ENCODE results near the gene CDHR3. TPM values are rescaled to one million over a fixed set of nuclear protein-coding genes. Genes with fewer than 3 reads are reported as not detected.

The CDHR3 gene
- total RNA-seq, 1 donor from 2014 or later = 0.75 TPM

- DNase-seq (peak; percentile 57), ATAC-seq (ENCODE audit: low read depth) (peak; percentile 87)
- no peaks in the 10 kb centered on the region for H3K36me3 Mint-ChIP-seq (ENCODE audit: low read depth)
- H3K27ac Mint-ChIP-seq = peak overlapping the region; percentile 98
- peaks cover 100% of the 10 kb centered on the region for H3K4me1 Mint-ChIP-seq
- CTCF ChIA-PET = interaction anchor here (1.0 to 14.1 kb wide), 7 partner anchors 10 to 83 kb away, joined by 3 to 152 read pairs (median 8); partner anchors contain the start of gene SYPL1
- intact Hi-C loops (cut with micrococcal nuclease) = loop anchor here (1.0 to 10.0 kb wide), 7 partner anchors 10 to 1563 kb away; partner anchors contain the start of gene SYPL1
- TF ChIP-seq, protein P1, sequence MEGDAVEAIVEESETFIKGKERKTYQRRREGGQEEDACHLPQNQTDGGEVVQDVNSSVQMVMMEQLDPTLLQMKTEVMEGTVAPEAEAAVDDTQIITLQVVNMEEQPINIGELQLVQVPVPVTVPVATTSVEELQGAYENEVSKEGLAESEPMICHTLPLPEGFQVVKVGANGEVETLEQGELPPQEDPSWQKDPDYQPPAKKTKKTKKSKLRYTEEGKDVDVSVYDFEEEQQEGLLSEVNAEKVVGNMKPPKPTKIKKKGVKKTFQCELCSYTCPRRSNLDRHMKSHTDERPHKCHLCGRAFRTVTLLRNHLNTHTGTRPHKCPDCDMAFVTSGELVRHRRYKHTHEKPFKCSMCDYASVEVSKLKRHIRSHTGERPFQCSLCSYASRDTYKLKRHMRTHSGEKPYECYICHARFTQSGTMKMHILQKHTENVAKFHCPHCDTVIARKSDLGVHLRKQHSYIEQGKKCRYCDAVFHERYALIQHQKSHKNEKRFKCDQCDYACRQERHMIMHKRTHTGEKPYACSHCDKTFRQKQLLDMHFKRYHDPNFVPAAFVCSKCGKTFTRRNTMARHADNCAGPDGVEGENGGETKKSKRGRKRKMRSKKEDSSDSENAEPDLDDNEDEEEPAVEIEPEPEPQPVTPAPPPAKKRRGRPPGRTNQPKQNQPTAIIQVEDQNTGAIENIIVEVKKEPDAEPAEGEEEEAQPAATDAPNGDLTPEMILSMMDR (IDR thresholded peaks at IDR 0.05) = no peak
- POLR2A ChIA-PET = interaction anchor here (0.5 to 12.3 kb wide), 18 partner anchors 12 to 1075 kb away, joined by 3 to 402 read pairs (median 6); partner anchors contain the start of genes NAMPT and SYPL1
- no peaks in the 10 kb centered on the region for H3K27me3 Mint-ChIP-seq
- H3K9me3 Mint-ChIP-seq = no peaks in the 10 kb centered on the region
- H3K4me3 Mint-ChIP-seq = peak overlapping the region; percentile 73
Measured at GRCh38 chr7:106071356-106071998, 108.4 kb downstream of the CDHR3 start.

DNA sequence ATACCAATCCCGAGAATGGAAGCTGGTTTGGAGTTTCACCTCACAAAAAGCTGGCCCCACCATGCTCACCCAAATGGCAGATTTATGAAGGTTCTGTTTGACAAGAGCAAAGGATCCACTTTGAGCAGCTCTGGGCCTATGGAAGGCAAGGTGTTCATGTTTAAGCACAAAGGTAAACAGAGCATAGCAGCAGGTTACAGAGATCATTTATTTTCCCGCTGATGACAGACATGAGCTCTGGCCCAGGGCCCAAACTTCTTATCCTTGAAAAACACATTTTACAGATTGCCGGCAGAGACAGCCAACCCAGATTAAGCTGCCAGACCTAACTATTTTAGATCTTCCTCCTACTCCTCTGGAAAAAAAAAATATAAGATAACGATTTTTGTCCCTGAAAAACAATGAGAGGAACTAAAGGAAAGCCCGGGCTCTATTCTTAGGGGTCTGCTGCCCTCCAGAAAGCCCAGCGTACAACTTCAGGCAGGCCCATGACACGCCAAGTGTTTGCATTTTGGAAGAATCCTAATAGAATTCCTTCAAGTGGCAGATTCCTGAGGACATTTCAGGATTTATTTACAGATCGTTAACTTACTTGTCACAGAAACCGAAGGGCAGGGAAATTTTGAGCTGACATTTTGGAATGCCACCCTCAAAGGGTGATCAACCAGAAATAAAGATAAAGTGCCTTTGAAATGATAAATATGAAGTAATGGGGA lies 109.1 kb downstream of the CDHR3 start:
- Mint-ChIP-seq H3K9me3 (no peaks in the 10 kb centered on the region), H3K27me3 (no peaks in the 10 kb centered on the region), H3K36me3 (ENCODE audit: low read depth) (no peaks in the 10 kb centered on the region), H3K4me1 (peaks cover 100% of the 10 kb centered on the region), H3K27ac (peak overlapping the region; percentile 98), H3K4me3 (peak overlapping the region; percentile 73)
- CTCF ChIA-PET = interaction anchor here (1.0 to 14.1 kb wide), 7 partner anchors 9 to 82 kb away, joined by 3 to 152 read pairs (median 8); partner anchors contain the start of gene SYPL1
- TF ChIP-seq, protein P1 (IDR thresholded peaks at IDR 0.05) = no peak
- POLR2A ChIA-PET = interaction anchor here (0.5 to 12.3 kb wide), 18 partner anchors 13 to 1075 kb away, joined by 3 to 402 read pairs (median 5); partner anchors contain the start of genes NAMPT and SYPL1
- intact Hi-C loops (cut with micrococcal nuclease) = loop anchor here (1.0 to 10.0 kb wide), 8 partner anchors 8 to 1563 kb away; partner anchors contain the start of gene SYPL1
- ATAC-seq (ENCODE audit: low read depth) = no peak
- DNase-seq = no peak

DNA sequence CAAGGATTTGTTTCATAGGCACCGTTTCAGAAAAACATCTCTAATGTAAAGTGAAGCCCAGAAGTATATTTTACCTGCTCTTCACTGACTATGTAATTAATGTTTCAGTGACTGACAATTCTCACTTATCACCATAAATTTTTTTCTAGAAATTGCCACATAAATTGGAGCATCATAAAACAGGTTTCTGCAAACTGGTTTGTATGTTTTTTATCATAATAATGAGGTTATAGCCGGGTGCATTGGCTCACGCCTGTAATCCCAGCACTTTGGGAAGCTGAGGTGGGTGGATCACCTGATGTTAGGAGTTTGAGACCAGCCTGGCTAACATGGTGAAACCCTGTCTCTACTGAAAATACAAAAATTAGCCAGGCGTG lies 109.6 kb downstream of the CDHR3 start:
- POLR2A ChIA-PET = interaction anchor here (1.1 to 12.3 kb wide), 9 partner anchors 13 to 394 kb away, joined by 3 to 402 read pairs (median 11); partner anchors contain the start of gene SYPL1
- CTCF ChIA-PET = interaction anchor here (1.0 to 14.1 kb wide), 6 partner anchors 8 to 82 kb away, joined by 3 to 152 read pairs (median 16); no protein-coding TSS in a partner anchor
- Mint-ChIP-seq H3K9me3 (no peaks in the 10 kb centered on the region), H3K4me1 (peaks cover 100% of the 10 kb centered on the region), H3K27me3 (no peaks in the 10 kb centered on the region), H3K27ac (peak overlapping the region; percentile 98), H3K36me3 (ENCODE audit: low read depth) (no peaks in the 10 kb centered on the region), H3K4me3 (peak overlapping the region; percentile 15)
- TF ChIP-seq, protein P1 (IDR thresholded peaks at IDR 0.05) = no peak
- ATAC-seq (ENCODE audit: low read depth) (no peak), DNase-seq (no peak)
- intact Hi-C loops (cut with micrococcal nuclease) = loop anchor here (1.0 to 10.0 kb wide), 3 partner anchors 8 to 1562 kb away; no protein-coding TSS in a partner anchor

- peak overlapping the region; percentile 98 for H3K27ac Mint-ChIP-seq
- TF ChIP-seq, protein P1 (IDR thresholded peaks at IDR 0.05) = no peak
- H3K4me1 Mint-ChIP-seq = peaks cover 98% of the 10 kb centered on the region
- intact Hi-C loops (cut with micrococcal nuclease) = loop anchor here (5.0 to 10.0 kb wide), 2 partner anchors 1131 to 1561 kb away; no protein-coding TSS in a partner anchor
- ChIA-PET CTCF (interaction anchor here (1.2 to 14.1 kb wide), 4 partner anchors 14 to 80 kb away, joined by 4 to 152 read pairs (median 16); no protein-coding TSS in a partner anchor), POLR2A (interaction anchor here (0.9 to 12.3 kb wide), 8 partner anchors 9 to 80 kb away, joined by 4 to 402 read pairs (median 10); partner anchors contain the start of gene SYPL1)
- DNase-seq (no peak), ATAC-seq (ENCODE audit: low read depth) (no peak)
- peak overlapping the region; percentile 58 for H3K4me3 Mint-ChIP-seq
- H3K9me3 Mint-ChIP-seq = no peaks in the 10 kb centered on the region
- no peaks in the 10 kb centered on the region for H3K27me3 Mint-ChIP-seq
- H3K36me3 Mint-ChIP-seq (ENCODE audit: low read depth) = no peaks in the 10 kb centered on the region
Measured at GRCh38 chr7:106073701-106074100, 110.6 kb downstream of the CDHR3 start.
